SK-N-SH (cell line): Measurements from ENCODE around the gene CREG1. TPM values are rescaled to one million over a fixed set of nuclear protein-coding genes. Genes with fewer than 3 reads are reported as not detected.

Experiments used
- CTCF ChIA-PET: fragments of 300-600, 350-600 bp; formaldehyde crosslinking; extraction: SDS; loops from one replicate; lab custom pipeline; 2021; lab: Yijun Ruan, JAX
- POLR2A ChIA-PET: fragments of 350-600 bp; sonication (Branson Sonifier 250); formaldehyde crosslinking; extraction: SDS; loops from one replicate; lab custom pipeline; 2020; ENCODE audit warnings: antibody characterized with exemption, inconsistent platforms; lab: Yijun Ruan, JAX
- DNase-seq: peaks from one replicate; pipeline ENCODE4 v3.0.0; 2012
- H2AFZ ChIP-seq: fragments of 200-600 bp; sonication (generic); 2 replicates; pipeline ENCODE4 v1.8.1; 2016; ENCODE audit warnings: antibody characterized with exemption, mild to moderate bottlenecking, low read depth
- H3F3A ChIP-seq: fragments of 200-600 bp; sonication (generic); replicated peaks from 2 replicates; pipeline ENCODE3; 2016; ENCODE audit warnings: antibody characterized with exemption, mild to moderate bottlenecking; ENCODE audit not compliant: insufficient read depth
- H3K27ac ChIP-seq, 2 experiments: fragments of 200-500 bp in 1 of 2; fragments of 200-600 bp in 1 of 2; sonication (Bioruptor generic) in 1 of 2; sonication (generic), shearing (Covaris generic) in 1 of 2; 2 replicates each; pipeline versions ENCODE4 v1.5.1 to v1.6.1; 2014 to 2016; ENCODE audit warnings: low read depth in 2 of 2, inconsistent platforms in 1 of 2, low read length in 1 of 2, mild to moderate bottlenecking in 1 of 2, mixed read lengths in 1 of 2
- H3K27me3 ChIP-seq: fragments of 200-600 bp; sonication (generic), shearing (Covaris generic); 2 replicates; pipeline ENCODE4 v1.6.1; 2016; ENCODE audit warnings: mixed run types; ENCODE audit not compliant: insufficient read depth
- H3K36me3 ChIP-seq, 2 experiments: fragments of 200-500 bp in 1 of 2; fragments of 200-600 bp in 1 of 2; sonication (Bioruptor generic) in 1 of 2; sonication (generic) in 1 of 2; replicated peaks in 1 of 2; 2 replicates each; pipeline versions ENCODE3 to v1.5.1; 2014 to 2016; ENCODE audit warnings: low read length in 1 of 2, mild to moderate bottlenecking in 1 of 2; ENCODE audit not compliant: insufficient read depth in 2 of 2, control insufficient read depth in 1 of 2
- H3K4me1 ChIP-seq, 2 experiments: fragments of 200-500 bp in 1 of 2; fragments of 200-600 bp in 1 of 2; sonication (Bioruptor generic) in 1 of 2; sonication (generic), shearing (Covaris generic) in 1 of 2; 2 replicates each; pipeline versions ENCODE4 v1.5.1 to v1.6.1; 2014 to 2016; ENCODE audit warnings: low read depth in 1 of 2, low read length in 1 of 2, mixed run types in 1 of 2; ENCODE audit not compliant: insufficient read depth in 2 of 2, control insufficient read depth in 1 of 2
- H3K4me2 ChIP-seq: fragments of 200-600 bp; sonication (generic), shearing (Covaris generic); 2 replicates; pipeline ENCODE4 v1.6.1; 2017; ENCODE audit warnings: mixed run types
- H3K4me3 ChIP-seq, 2 experiments: fragments of 200-500 bp in 1 of 2; fragments of 200-600 bp in 1 of 2; sonication (Bioruptor generic) in 1 of 2; sonication (generic), shearing (Covaris generic) in 1 of 2; 2 replicates each; pipeline versions ENCODE4 v1.5.1 to v1.8.1; 2014 to 2016; ENCODE audit warnings: low read depth in 2 of 2, inconsistent platforms in 1 of 2, low read length in 1 of 2, mild to moderate bottlenecking in 1 of 2, mixed read lengths in 1 of 2, moderate library complexity in 1 of 2
- H3K79me2 ChIP-seq: fragments of 200-600 bp; sonication (generic); 2 replicates; pipeline ENCODE4 v1.8.1; 2017; ENCODE audit warnings: mild to moderate bottlenecking; ENCODE audit not compliant: insufficient read depth
- H3K9ac ChIP-seq: fragments of 200-600 bp; sonication (generic); 2 replicates; pipeline ENCODE4 v1.6.1; 2017; ENCODE audit warnings: mixed run types
- H3K9me2 ChIP-seq: fragments of 200-600 bp; sonication (generic); 2 replicates; pipeline ENCODE4 v1.6.1; 2017; ENCODE audit warnings: mixed run types
- H3K9me3 ChIP-seq: fragments of 200-600 bp; sonication (generic); 2 replicates; pipeline ENCODE4 v1.6.1; 2017; ENCODE audit warnings: mixed run types, mild to moderate bottlenecking, moderate library complexity
- H4K20me1 ChIP-seq: fragments of 200-600 bp; sonication (generic); 2 replicates; pipeline ENCODE4 v1.6.1; 2017; ENCODE audit warnings: mild to moderate bottlenecking, mixed run types; ENCODE audit not compliant: insufficient read depth
- GABPA ChIP-seq: IDR thresholded peaks from 2 replicates; pipeline ENCODE4 v1.4.0; 2012; ENCODE audit warnings: low read depth, mild to moderate bottlenecking
- NRF1 ChIP-seq: IDR thresholded peaks from 2 replicates; pipeline ENCODE4 v1.6.1; 2012; ENCODE audit warnings: low read depth, mild to moderate bottlenecking, low read length
- POLR2AphosphoS5 ChIP-seq: IDR thresholded peaks from 2 replicates; pipeline ENCODE4 v1.6.1; 2012; ENCODE audit warnings: low read depth, low read length
- SMC3 ChIP-seq: IDR thresholded peaks from 2 replicates; pipeline ENCODE4 v1.6.1; 2012; ENCODE audit warnings: low read depth, low read length, improper control_type of control experiment
- YY1 ChIP-seq: IDR thresholded peaks from 2 replicates; pipeline ENCODE4 v1.4.0; 2012; ENCODE audit warnings: low read depth, mild to moderate bottlenecking
- WGBS: methylation state at CpG from one replicate; pipeline ENCODE4 v1.1.6; 2017; ENCODE audit warnings: low lambda C conversion rate; 5-methylcytosine and 5-hydroxymethylcytosine counted together
- polyA plus RNA-seq, 3 experiments: library from polyadenylated mRNA; depleted of rRNA; stranded (reverse); fragments of >200 nt; gene quantifications; 2 replicates each; pipeline ENCODE4 v1.2.3, GENCODE V29; 2012
- TF ChIP-seq, protein P1 (sequence below): IDR thresholded peaks from 2 replicates; pipeline ENCODE4 v1.6.1; 2012; ENCODE audit warnings: mild to moderate bottlenecking, low read depth, low read length, moderate library complexity
- TF ChIP-seq, protein P2 (sequence below): fragments of 150-350 bp; IDR thresholded peaks from 2 replicates; pipeline ENCODE4 v1.6.1; 2016; ENCODE audit warnings: mild to moderate bottlenecking, low read depth, low read length

Gene CREG1
- polyA plus RNA-seq, 1 of the 3 experiments (the other 2 are of a cell fraction) = 26.1 TPM

DNA sequence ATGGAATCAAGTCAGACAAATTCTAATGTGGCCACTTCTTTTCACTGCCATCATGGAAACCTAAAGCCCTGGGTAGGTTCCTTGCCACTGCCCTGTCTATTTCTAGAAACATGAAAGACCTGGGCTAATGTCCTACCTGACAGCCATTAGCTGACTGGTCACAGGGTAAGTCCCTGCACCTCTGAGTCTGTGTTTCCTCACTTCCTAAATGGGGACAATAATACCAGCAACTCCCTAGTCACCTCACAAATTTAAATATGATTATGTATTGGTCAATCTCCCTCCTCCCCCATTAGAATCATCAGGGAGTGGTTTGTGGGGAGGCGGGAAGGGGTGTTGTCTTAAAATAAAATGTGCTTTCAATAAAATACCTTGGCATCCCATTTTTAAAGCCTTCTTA, 2.2 kb downstream of the CREG1 start:
- Histone ChIP-seq H3K27me3 (no peaks in the 10 kb centered on the region), H3K4me3 (no peak overlapping the region), H3K9me2 (no peaks in the 10 kb centered on the region), H3K4me1 (peaks cover 0 to 8% of the 10 kb centered on the region in 2 experiments; a peak in 2 of 4 replicates), H3K79me2 (no peaks in the 10 kb centered on the region), H3K36me3 (no peaks in the 10 kb centered on the region), H3K4me2 (no peak overlapping the region), H3K27ac (no peak overlapping the region), H3K9ac (no peak overlapping the region), H3F3A (no peaks in the 10 kb centered on the region), H4K20me1 (no peaks in the 10 kb centered on the region), H2AFZ (no peak overlapping the region), H3K9me3 (no peaks in the 10 kb centered on the region)
- CTCF ChIA-PET = interaction anchor here (1.2 to 8.6 kb wide), 6 partner anchors 9 to 484 kb away, joined by 4 to 84 read pairs (median 5); no protein-coding TSS in a partner anchor
- DNase-seq = no peak
- POLR2A ChIA-PET = no interaction called here
- 96% methylated on average over 1 of the region's 1 CpG for WGBS
- no peak for TF ChIP-seq POLR2AphosphoS5
- TF ChIP-seq GABPA = no peak
- TF ChIP-seq, protein P1, sequence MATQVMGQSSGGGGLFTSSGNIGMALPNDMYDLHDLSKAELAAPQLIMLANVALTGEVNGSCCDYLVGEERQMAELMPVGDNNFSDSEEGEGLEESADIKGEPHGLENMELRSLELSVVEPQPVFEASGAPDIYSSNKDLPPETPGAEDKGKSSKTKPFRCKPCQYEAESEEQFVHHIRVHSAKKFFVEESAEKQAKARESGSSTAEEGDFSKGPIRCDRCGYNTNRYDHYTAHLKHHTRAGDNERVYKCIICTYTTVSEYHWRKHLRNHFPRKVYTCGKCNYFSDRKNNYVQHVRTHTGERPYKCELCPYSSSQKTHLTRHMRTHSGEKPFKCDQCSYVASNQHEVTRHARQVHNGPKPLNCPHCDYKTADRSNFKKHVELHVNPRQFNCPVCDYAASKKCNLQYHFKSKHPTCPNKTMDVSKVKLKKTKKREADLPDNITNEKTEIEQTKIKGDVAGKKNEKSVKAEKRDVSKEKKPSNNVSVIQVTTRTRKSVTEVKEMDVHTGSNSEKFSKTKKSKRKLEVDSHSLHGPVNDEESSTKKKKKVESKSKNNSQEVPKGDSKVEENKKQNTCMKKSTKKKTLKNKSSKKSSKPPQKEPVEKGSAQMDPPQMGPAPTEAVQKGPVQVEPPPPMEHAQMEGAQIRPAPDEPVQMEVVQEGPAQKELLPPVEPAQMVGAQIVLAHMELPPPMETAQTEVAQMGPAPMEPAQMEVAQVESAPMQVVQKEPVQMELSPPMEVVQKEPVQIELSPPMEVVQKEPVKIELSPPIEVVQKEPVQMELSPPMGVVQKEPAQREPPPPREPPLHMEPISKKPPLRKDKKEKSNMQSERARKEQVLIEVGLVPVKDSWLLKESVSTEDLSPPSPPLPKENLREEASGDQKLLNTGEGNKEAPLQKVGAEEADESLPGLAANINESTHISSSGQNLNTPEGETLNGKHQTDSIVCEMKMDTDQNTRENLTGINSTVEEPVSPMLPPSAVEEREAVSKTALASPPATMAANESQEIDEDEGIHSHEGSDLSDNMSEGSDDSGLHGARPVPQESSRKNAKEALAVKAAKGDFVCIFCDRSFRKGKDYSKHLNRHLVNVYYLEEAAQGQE = no peak
- TF ChIP-seq NRF1 = no peak
- TF ChIP-seq, protein P2, sequence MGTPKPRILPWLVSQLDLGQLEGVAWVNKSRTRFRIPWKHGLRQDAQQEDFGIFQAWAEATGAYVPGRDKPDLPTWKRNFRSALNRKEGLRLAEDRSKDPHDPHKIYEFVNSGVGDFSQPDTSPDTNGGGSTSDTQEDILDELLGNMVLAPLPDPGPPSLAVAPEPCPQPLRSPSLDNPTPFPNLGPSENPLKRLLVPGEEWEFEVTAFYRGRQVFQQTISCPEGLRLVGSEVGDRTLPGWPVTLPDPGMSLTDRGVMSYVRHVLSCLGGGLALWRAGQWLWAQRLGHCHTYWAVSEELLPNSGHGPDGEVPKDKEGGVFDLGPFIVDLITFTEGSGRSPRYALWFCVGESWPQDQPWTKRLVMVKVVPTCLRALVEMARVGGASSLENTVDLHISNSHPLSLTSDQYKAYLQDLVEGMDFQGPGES = no peak

DNA sequence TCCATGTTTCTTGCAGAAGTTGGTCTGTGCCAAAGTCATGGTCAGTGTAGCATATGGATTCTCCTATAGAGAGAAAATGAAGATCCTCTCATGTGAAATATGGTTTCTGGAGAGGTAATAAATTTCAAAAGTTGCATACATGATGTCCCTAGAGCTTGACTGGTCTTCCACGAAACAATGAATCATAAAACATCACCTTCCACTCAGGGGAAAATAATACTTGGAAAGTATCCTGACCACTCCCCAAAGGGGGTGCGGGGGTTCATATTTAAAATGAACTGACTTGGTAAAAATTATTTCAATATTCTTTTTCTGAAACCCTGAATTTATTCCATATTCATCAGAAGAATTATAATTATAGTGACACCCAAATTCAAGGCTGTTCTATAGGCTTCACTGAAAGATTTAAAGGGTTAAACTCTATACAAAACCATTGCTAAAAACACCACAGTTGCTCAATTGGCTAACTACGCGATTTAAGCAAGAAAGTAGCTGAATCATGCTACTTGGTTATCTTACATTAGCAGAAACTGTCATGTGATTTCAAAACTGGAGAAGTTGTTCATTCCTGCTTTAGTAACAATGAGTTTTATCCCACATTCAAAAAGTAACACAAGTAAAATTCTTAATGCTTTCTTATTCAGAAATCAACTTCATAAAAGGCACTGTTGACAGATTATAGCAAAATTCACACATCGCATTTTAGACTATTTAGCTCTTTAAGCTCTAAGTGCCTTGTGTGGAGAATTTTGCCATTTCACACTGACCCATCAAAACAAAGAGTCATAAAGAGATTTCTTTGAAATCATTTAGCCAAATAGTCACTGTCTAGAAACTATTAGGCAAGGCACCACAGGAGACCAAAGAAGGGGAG, 5.3 kb downstream of the CREG1 start:
- no peaks in the 10 kb centered on the region for H3K9me3 ChIP-seq
- H4K20me1 ChIP-seq = no peaks in the 10 kb centered on the region
- no peak overlapping the region for H3K4me2 ChIP-seq
- no peaks in the 10 kb centered on the region for H3K9me2 ChIP-seq
- no peak overlapping the region for H3K4me3 ChIP-seq
- DNase-seq = no peak
- TF ChIP-seq YY1 (no peak), SMC3 (no peak)
- POLR2A ChIA-PET = no interaction called here
- H3F3A ChIP-seq = no peaks in the 10 kb centered on the region
- CTCF ChIA-PET = interaction anchor here (0.6 to 2.1 kb wide), 9 partner anchors 8 to 639 kb away, joined by 3 to 11 read pairs (median 4); no protein-coding TSS in a partner anchor
- H3K4me1 ChIP-seq = peaks cover 0 to 4% of the 10 kb centered on the region in 2 experiments; a peak in 1 of 4 replicates
- 82% methylated on average over 5 of the region's 5 CpGs for WGBS
- no peaks in the 10 kb centered on the region for H3K79me2 ChIP-seq
- no peaks in the 10 kb centered on the region for H3K36me3 ChIP-seq
- no peak overlapping the region for H3K27ac ChIP-seq
- no peaks in the 10 kb centered on the region for H3K27me3 ChIP-seq
- no peak overlapping the region for H2AFZ ChIP-seq
- H3K9ac ChIP-seq = no peak overlapping the region
